Measurements from ENCODE around the gene NEMP2. TPM values are rescaled to one million over a fixed set of nuclear protein-coding genes. Genes with fewer than 3 reads are reported as not detected.

Gene NEMP2
- total and polyA plus RNA-seq, 4 donors: 0.67 to 6.1 (median 2.8) TPM

- Histone ChIP-seq H3K9me3 (ENCODE audit: control insufficient read depth in 4 of 4, low read length in 3 of 4) (no peaks in the 10 kb centered on the region), H3K4me3 (ENCODE audit: low read depth in 1 of 3, low read length in 3 of 3) (no peak overlapping the region), H3K9ac (ENCODE audit: low read depth in 1 of 2, low read length in 2 of 2) (no peak overlapping the region), H3K36me3 (ENCODE audit: control insufficient read depth in 4 of 4, insufficient read depth in 3 of 4, low read depth in 1 of 4, low read length in 3 of 4) (peaks cover 0 to 3% (median 0%) of the 10 kb centered on the region in 4 donors), H3K27me3 (ENCODE audit: control insufficient read depth in 4 of 4, insufficient read depth in 4 of 4, low read length in 3 of 4) (no peaks in the 10 kb centered on the region), H3K4me1 (ENCODE audit: control insufficient read depth in 4 of 4, insufficient read depth in 4 of 4, low read length in 3 of 4) (no peaks in the 10 kb centered on the region), H3K27ac (ENCODE audit: low read depth in 1 of 2, low read length in 2 of 2) (no peak overlapping the region)
- DNase-seq (ENCODE audit: low spot score): no peak
- WGBS: 89% methylated on average over 1 of the region's 1 CpG
- TF ChIP-seq MAX (IDR thresholded peaks at IDR 0.05) (no peak), RXRA (IDR thresholded peaks at IDR 0.05) (no peak), TAF1 (conservative IDR thresholded peaks at IDR 0.05) (no peak), ZBTB33 (IDR thresholded peaks at IDR 0.05) (no peak), EGR1 (IDR thresholded peaks at IDR 0.05; ENCODE audit: low read depth in 2 of 2) (no peak), SP1 (IDR thresholded peaks at IDR 0.05) (no peak), FOXA1 (IDR thresholded peaks at IDR 0.05) (no peak), ATF3 (IDR thresholded peaks at IDR 0.05) (no peak)
These were observed 28.8 kb downstream of the NEMP2 start for GRCh38 chr2:190505696-190506095.

GRCh38 chr2:190504912-190505311, 29.6 kb downstream of the NEMP2 start:
- Histone ChIP-seq H3K27me3 (ENCODE audit: control insufficient read depth in 4 of 4, insufficient read depth in 4 of 4, low read length in 3 of 4) (no peaks in the 10 kb centered on the region), H3K4me3 (ENCODE audit: low read depth in 1 of 3, low read length in 3 of 3) (no peak overlapping the region), H3K4me1 (ENCODE audit: control insufficient read depth in 4 of 4, insufficient read depth in 4 of 4, low read length in 3 of 4) (peaks cover 2 to 5% (median 2%) of the 10 kb centered on the region in 4 donors), H3K27ac (ENCODE audit: low read depth in 1 of 2, low read length in 2 of 2) (no peak overlapping the region), H3K9ac (ENCODE audit: low read depth in 1 of 2, low read length in 2 of 2) (no peak overlapping the region), H3K9me3 (ENCODE audit: control insufficient read depth in 4 of 4, low read length in 3 of 4) (no peaks in the 10 kb centered on the region), H3K36me3 (ENCODE audit: control insufficient read depth in 4 of 4, insufficient read depth in 3 of 4, low read depth in 1 of 4, low read length in 3 of 4) (peaks cover 0 to 3% (median 0%) of the 10 kb centered on the region in 4 donors)
- 98% methylated on average over 3 of the region's 3 CpGs for WGBS
- no peak for TF ChIP-seq YY1 (IDR thresholded peaks at IDR 0.05)
- TF ChIP-seq GABPA (IDR thresholded peaks at IDR 0.05 in 1 of 2, conservative IDR thresholded peaks at IDR 0.05 in 1 of 2): no peak
- DNase-seq (ENCODE audit: low spot score): no peak

GRCh38 chr2:190503088-190503487, 31.4 kb downstream of the NEMP2 start:
- no peak for DNase-seq (ENCODE audit: low spot score)
- Histone ChIP-seq H3K4me3 (ENCODE audit: low read depth in 1 of 3, low read length in 3 of 3) (no peak overlapping the region), H3K36me3 (ENCODE audit: control insufficient read depth in 4 of 4, insufficient read depth in 3 of 4, low read depth in 1 of 4, low read length in 3 of 4) (peaks cover 0 to 3% (median 0%) of the 10 kb centered on the region in 4 donors), H3K9ac (ENCODE audit: low read depth in 1 of 2, low read length in 2 of 2) (no peak overlapping the region), H3K27me3 (ENCODE audit: control insufficient read depth in 4 of 4, insufficient read depth in 4 of 4, low read length in 3 of 4) (no peaks in the 10 kb centered on the region), H3K9me3 (ENCODE audit: control insufficient read depth in 4 of 4, low read length in 3 of 4) (no peaks in the 10 kb centered on the region), H3K4me1 (ENCODE audit: control insufficient read depth in 4 of 4, insufficient read depth in 4 of 4, low read length in 3 of 4) (peaks cover 3 to 7% (median 4%) of the 10 kb centered on the region in 4 donors), H3K27ac (ENCODE audit: low read depth in 1 of 2, low read length in 2 of 2) (no peak overlapping the region)
- WGBS: 86% methylated on average over 3 of the region's 3 CpGs
- TF ChIP-seq MAX (IDR thresholded peaks at IDR 0.05) (no peak), EGR1 (IDR thresholded peaks at IDR 0.05; ENCODE audit: low read depth in 2 of 2) (no peak), HNF4A (conservative IDR thresholded peaks at IDR 0.05) (no peak)
